HEK293T (cell line): ENCODE data around the gene DOCK9.

Experiments
- CTCF ChIA-PET: fragments of 350-600 bp; formaldehyde crosslinking; extraction: SDS; loops from one replicate; lab custom pipeline; 2021; ENCODE audit warnings: antibody characterized with exemption, inconsistent platforms; lab: Yijun Ruan, JAX
- POLR2A ChIA-PET: fragments of 350-600 bp; formaldehyde crosslinking; extraction: SDS; loops from one replicate; lab custom pipeline; 2020; ENCODE audit warnings: antibody characterized with exemption, inconsistent platforms; lab: Yijun Ruan, JAX
- DNase-seq: peaks from one replicate; pipeline ENCODE4 v3.0.0; 2012; ENCODE audit warnings: mixed read lengths; ENCODE audit errors: extremely low spot score
- ARNT ChIP-seq: fragments of 450-650 bp; IDR thresholded peaks from 2 replicates; pipeline ENCODE4 v1.6.1; 2017; ENCODE audit warnings: mild to moderate bottlenecking
- BHLHE40 ChIP-seq: fragments of 450-650 bp; IDR thresholded peaks from 2 replicates; pipeline ENCODE4 v1.6.1; 2016; ENCODE audit warnings: mild to moderate bottlenecking, moderate library complexity, borderline replicate concordance
- CTBP1 ChIP-seq: fragments of 450-650 bp; IDR thresholded peaks from 2 replicates; pipeline ENCODE4 v1.6.1; 2016; ENCODE audit warnings: borderline replicate concordance
- ELF4 ChIP-seq: fragments of 450-650 bp; IDR thresholded peaks from 2 replicates; pipeline ENCODE4 v1.6.1; 2017; ENCODE audit warnings: antibody characterized with exemption
- FOXA1 ChIP-seq: fragments of 450-650 bp; IDR thresholded peaks from 2 replicates; pipeline ENCODE4 v1.6.1; 2016; ENCODE audit warnings: mild to moderate bottlenecking
- FOXK2 ChIP-seq: fragments of 450-650 bp; IDR thresholded peaks from 2 replicates; pipeline ENCODE4 v1.6.1; 2016; ENCODE audit warnings: mild to moderate bottlenecking
- FOXM1 ChIP-seq: fragments of 450-650 bp; IDR thresholded peaks from 2 replicates; pipeline ENCODE4 v1.6.1; 2017; ENCODE audit warnings: mild to moderate bottlenecking, borderline replicate concordance
- HDGF ChIP-seq: fragments of 450-650 bp; IDR thresholded peaks from 2 replicates; pipeline ENCODE4 v1.6.1; 2017; ENCODE audit warnings: antibody characterized with exemption, borderline replicate concordance
- L3MBTL2 ChIP-seq: fragments of 450-650 bp; conservative IDR thresholded peaks from 2 replicates; pipeline ENCODE4 v1.6.1; 2016; ENCODE audit warnings: mild to moderate bottlenecking
- LEF1 ChIP-seq: fragments of 450-650 bp; IDR thresholded peaks from 2 replicates; pipeline ENCODE4 v1.6.1; 2017; ENCODE audit warnings: mild to moderate bottlenecking, borderline replicate concordance
- NFRKB ChIP-seq: fragments of 450-650 bp; IDR thresholded peaks from 2 replicates; pipeline ENCODE4 v1.6.1; 2016; ENCODE audit warnings: mild to moderate bottlenecking, moderate library complexity
- SP1 ChIP-seq: fragments of 450-650 bp; IDR thresholded peaks from 2 replicates; pipeline ENCODE4 v1.6.1; 2017
- SUZ12 ChIP-seq: fragments of 450-650 bp; IDR thresholded peaks from 2 replicates; pipeline ENCODE4 v1.6.1; 2016; ENCODE audit warnings: mild to moderate bottlenecking
- TARDBP ChIP-seq: fragments of 450-650 bp; IDR thresholded peaks from 2 replicates; pipeline ENCODE4 v1.6.1; 2016
- ZNF384 ChIP-seq: fragments of 450-650 bp; IDR thresholded peaks from 2 replicates; pipeline ENCODE4 v1.6.1; 2016
- TF ChIP-seq, protein P1 (sequence below): fragments of 450-650 bp; IDR thresholded peaks from 2 replicates; pipeline ENCODE4 v1.6.1; 2016

DOCK9 gene

DNA sequence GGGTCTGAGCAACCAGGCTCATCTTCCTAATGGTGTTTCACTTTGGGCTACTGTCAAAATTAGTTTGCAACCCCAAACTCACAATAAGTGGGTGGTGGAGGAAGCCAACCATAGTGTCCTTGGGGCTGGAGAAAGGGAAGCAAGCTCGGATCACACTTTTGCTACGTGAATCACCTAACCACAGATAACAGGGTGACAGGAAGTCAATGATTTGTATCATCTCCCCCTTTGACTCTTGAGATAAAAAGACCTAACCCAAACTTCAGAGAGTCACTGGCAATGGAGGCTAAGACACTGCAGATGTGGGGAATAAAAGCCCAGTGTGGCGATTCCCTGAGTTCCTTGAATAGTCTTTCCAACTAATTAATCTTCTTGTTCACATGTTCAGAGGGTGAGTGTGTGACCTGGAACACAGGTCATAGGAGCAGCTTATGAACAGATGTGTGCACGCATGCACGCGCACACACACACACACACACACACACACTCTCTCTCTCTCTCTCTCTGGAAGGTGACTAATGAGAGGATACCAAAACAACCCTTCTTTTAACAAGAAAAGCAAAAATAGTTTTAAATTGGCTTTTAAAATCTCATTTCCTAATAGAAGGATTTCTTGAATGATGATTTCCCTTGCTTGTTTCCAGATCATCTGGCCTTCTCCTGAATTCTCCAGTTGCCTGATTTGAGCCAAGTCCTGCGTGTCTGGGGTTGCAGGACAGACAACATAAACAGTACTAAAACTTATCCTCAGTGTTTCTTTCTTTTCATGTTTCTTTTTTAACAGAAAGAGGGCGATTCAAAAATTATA, 21.2 kb upstream of the DOCK9 start:
- DNase-seq = no peak
- ChIA-PET POLR2A (no interaction called here), CTCF (no interaction called here)
- TF ChIP-seq L3MBTL2 (no peak), LEF1 (no peak), BHLHE40 (no peak), TARDBP (no peak), ZNF384 (no peak), CTBP1 (no peak), FOXM1 (no peak), HDGF (no peak), ARNT (no peak), SUZ12 (no peak), FOXA1 (no peak), NFRKB (no peak), ELF4 (no peak), SP1 (no peak), FOXK2 (no peak)
- TF ChIP-seq, protein P1, sequence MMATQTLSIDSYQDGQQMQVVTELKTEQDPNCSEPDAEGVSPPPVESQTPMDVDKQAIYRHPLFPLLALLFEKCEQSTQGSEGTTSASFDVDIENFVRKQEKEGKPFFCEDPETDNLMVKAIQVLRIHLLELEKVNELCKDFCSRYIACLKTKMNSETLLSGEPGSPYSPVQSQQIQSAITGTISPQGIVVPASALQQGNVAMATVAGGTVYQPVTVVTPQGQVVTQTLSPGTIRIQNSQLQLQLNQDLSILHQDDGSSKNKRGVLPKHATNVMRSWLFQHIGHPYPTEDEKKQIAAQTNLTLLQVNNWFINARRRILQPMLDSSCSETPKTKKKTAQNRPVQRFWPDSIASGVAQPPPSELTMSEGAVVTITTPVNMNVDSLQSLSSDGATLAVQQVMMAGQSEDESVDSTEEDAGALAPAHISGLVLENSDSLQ = no peak

DNA sequence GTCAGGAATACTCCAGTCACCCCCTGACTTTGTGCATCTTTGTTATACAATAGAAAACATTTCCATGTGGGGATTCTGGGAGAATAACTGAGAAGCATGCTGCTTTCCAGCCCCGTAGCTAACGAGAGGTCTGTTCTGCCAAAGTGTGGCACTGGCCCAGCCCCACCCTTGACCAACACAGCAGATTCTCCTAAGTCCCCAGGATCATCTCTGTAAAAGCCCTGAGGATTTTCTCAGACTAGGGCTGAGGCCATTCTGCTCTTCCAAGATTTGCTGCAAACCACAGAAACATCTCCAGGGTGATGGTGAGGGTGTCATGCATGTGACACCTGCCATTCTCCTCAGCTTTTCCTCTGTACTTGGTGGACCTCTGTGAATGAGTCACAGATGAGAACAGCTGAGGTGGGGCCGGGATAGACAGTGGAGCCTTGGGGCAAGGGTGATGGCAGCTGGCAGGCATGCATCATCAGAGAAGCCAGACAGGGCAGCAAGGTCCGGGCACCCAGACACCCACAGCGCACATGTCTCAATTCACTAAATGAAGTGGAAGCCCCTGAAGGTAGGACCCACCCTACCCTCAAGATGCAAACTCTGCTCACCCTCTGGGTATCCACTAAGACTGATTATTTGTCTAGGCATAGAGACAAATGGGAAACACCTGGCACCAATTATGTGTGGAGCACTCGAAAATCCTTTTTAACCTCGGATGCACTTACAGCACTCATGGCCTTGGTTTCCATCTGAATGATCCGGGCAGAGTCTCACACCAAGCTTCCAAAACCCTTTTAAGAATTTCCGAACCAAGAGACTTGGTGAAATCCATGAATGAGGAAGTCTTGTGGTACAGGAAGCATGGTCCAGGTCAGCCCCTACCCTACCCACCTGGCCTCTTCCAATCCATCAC, 20.1 kb upstream of the DOCK9 start:
- POLR2A ChIA-PET = no interaction called here
- no peak for TF ChIP-seq ARNT
- TF ChIP-seq TARDBP = no peak
- TF ChIP-seq FOXK2 = no peak
- no peak for TF ChIP-seq L3MBTL2
- TF ChIP-seq NFRKB = no peak
- no peak for TF ChIP-seq HDGF
- TF ChIP-seq ELF4 = no peak
- CTCF ChIA-PET = no interaction called here
- DNase-seq = no peak

GRCh38 chr13:98997011-98997730, 19.3 kb upstream of the DOCK9 start:
- DNase-seq = no peak
- POLR2A ChIA-PET = no interaction called here
- CTCF ChIA-PET = no interaction called here

DNA sequence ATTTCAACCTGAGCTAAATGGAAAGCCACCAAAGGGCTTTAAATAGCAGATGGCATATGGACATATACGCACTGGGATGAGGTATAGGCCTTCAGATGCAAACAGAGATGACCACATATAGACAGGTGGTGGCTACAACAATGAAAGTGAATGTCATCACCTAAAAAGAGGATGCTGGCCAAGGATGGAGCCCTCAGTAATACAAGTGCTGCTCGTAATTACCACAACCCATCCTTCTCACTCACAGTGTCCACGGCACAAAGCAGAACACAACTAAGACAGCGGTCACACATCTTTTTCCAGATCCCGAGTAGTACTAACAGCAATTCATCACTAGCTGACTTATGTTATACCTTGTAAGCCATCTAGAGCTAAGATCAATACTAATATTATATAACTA, 18.2 kb upstream of the DOCK9 start:
- ChIA-PET CTCF (no interaction called here), POLR2A (no interaction called here)
- no peak for DNase-seq
- TF ChIP-seq FOXM1 (no peak), ARNT (no peak), L3MBTL2 (no peak), CTBP1 (no peak), ELF4 (no peak), LEF1 (no peak), ZNF384 (no peak), NFRKB (no peak), BHLHE40 (no peak), FOXA1 (no peak), SUZ12 (no peak), FOXK2 (no peak), SP1 (no peak)
- TF ChIP-seq, protein P1 = no peak

More at GRCh38 chr13:98997011-98997730, 19.3 kb upstream of the DOCK9 start:
- no peak for TF ChIP-seq ZNF384
- TF ChIP-seq LEF1 = no peak
- TF ChIP-seq, protein P1 = no peak
- TF ChIP-seq ELF4 = no peak
- TF ChIP-seq FOXM1 = no peak
- no peak for TF ChIP-seq HDGF
- TF ChIP-seq TARDBP = no peak
- no peak for TF ChIP-seq FOXA1
- TF ChIP-seq SUZ12 = no peak
- TF ChIP-seq ARNT = no peak
- TF ChIP-seq SP1 = no peak
- no peak for TF ChIP-seq CTBP1

- DNase-seq = no peak
- CTCF ChIA-PET = no interaction called here
- TF ChIP-seq SUZ12 = no peak
- no peak for TF ChIP-seq LEF1
- no peak for TF ChIP-seq ZNF384
- no peak for TF ChIP-seq CTBP1
- TF ChIP-seq NFRKB = no peak
- TF ChIP-seq L3MBTL2 = no peak
- TF ChIP-seq HDGF = no peak
- TF ChIP-seq SP1 = no peak
- TF ChIP-seq FOXK2 = no peak
- TF ChIP-seq FOXM1 = no peak
- TF ChIP-seq TARDBP = no peak
- TF ChIP-seq, protein P1 = no peak
- TF ChIP-seq ARNT = no peak
- no peak for TF ChIP-seq FOXA1
- TF ChIP-seq ELF4 = no peak
- no peak for TF ChIP-seq BHLHE40
- POLR2A ChIA-PET = no interaction called here
Measured at GRCh38 chr13:98994896-98995295, 17.0 kb upstream of the DOCK9 start.
